Fibroblast of skin of left quadriceps (primary cell): Measurements from ENCODE around the gene ITPKC.
A peak's percentile ranks its signal among the peaks of the same experiment; 100 is the strongest.

Experiments used
- DNase-seq, 2 experiments: peaks; one replicate each; pipeline ENCODE4 v3.0.0-alpha.2; 2013; ENCODE audit warnings: low read depth in 2 of 2

ITPKC gene

DNA sequence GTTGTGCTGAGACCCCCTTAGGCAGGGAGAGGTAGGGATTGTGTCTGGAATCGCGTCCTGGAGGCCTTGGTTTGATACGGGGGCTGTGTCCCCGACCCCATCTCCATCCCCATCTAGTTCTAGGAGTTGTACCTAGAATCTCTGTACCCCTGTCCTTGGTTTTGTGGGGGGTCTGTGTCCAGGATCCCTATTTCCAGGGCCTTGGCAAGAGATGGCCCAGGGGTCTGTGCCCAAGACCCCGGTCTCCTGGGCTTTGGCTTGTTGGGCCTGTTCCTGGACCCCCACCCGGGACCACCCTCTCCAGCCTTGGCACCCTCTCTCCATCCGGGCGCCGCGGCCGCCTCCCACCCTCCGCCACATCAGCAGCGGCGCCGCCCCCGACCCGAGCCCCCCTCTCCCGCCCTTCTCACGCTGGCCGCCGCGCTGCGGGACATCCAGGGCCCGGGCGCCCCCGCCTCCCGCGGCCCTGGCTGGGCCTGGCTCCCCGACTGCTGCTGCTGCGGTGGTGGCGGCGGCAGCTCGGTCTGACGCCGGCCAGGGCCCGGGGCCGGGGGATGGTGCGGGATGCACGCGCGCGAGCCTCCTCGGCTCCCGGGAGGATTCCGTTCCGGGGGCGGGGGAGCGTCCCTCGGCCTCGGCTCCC is 26.7 kb upstream of the ITPKC start, which contains the start of gene NUMBL:
TSS of gene NUMBL (minus strand) at position 602 of the 643 bp plus-strand sequence. CDS start at position 434, 168 bp downstream.
- DNase-seq, result no peak

DNA sequence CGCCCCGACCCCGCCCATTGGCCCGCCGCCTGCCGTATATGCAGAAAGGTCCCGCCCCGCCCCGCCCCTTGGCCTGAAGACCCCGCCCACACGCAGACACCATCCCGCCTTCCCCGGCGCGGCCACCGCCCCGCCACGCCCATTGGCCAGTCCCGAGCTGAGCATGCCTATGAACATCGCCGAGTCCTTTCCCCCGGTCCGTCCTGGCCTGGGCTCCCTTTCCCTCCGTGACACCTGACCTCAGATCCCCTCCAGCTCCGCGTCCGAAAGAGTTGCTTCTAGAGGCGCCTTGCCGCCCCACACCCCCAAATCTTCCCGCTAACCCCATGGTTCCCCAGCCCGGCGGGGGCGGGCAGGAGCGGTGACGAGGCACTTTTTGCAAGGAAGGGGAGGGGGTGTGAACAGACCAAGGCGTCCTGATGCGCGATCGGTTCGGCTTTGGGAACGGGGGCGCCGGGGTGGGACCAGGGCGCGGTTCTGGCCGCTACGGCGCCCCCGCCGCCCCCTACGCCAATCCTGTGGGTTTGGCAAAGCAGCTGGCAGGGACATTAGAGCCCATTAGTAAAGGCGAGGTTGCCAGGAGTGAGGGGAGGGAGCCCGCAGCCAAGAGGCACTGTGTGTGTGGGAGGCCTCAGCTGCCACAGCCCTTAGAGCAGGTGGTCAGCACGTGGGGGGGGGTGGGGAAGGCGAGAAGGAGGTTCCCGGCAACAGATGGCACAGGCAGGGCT is 26.1 kb upstream of the ITPKC start:
- DNase-seq, result peak; percentile 82 to 83

- DNase-seq, result no peak
Observed at GRCh38 chr19:40691421-40692211, 25.3 kb upstream of the ITPKC start.

DNA sequence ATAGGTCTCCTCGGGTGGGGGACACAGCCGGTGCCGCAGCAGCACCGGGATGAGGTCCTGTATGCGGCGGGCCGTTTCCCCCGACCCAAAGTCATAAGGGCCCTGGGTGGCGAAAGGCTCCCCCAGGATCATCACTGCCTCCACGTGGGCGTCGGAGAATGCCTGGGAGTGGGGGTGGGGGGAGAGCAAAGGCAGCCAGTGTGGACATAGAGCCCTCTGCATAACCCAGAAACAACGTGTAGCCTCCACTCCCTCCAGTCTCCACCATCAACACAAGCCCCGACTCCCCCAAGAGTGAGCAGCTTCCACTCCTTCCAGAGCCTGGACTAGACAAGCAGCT is 24.7 kb upstream of the ITPKC start:
- no peak for DNase-seq

DNA sequence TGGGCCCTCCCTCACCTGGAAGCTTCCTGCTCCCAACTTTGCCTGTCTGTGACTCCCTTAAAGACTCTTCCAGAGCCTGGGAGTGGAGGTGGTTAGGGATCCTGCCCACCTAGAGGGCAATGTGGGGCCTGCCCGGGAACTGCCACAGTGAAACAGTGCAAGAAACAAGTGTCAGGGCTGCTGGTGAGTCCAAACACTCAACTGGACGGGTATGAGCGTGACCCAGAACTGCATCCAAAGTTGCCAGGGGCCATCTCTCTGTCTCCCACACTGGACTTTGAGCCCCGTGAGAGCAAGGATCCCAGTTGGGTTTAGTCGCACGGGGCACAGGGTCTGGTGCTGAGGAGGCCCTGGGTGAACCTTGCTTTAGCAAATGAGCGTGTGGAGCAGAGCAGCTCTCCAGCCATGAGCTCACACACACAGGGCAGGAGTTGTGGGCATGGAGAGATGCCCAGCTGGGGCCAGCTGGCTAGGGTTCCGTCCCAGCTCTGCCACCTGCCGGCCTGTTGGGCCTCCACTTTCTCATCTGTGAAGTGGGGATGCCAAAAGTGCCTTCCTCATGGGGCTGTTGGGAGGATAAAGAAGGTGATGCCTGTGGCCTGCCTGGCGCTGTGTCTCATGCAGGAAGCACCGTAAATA is 23.6 kb upstream of the ITPKC start:
- no peak for DNase-seq

GRCh38 chr19:40693896-40694295 is 23.0 kb upstream of the ITPKC start:
- DNase-seq, result no peak

- no peak for DNase-seq
Observed at GRCh38 chr19:40695881-40696280, 21.0 kb upstream of the ITPKC start.

- no peak for DNase-seq
Observed at GRCh38 chr19:40697007-40697406, 19.9 kb upstream of the ITPKC start.

GRCh38 chr19:40700083-40700482 is 16.8 kb upstream of the ITPKC start:
- no peak for DNase-seq

- DNase-seq, result no peak
Observed at GRCh38 chr19:40701758-40702157, 15.2 kb upstream of the ITPKC start.

DNA sequence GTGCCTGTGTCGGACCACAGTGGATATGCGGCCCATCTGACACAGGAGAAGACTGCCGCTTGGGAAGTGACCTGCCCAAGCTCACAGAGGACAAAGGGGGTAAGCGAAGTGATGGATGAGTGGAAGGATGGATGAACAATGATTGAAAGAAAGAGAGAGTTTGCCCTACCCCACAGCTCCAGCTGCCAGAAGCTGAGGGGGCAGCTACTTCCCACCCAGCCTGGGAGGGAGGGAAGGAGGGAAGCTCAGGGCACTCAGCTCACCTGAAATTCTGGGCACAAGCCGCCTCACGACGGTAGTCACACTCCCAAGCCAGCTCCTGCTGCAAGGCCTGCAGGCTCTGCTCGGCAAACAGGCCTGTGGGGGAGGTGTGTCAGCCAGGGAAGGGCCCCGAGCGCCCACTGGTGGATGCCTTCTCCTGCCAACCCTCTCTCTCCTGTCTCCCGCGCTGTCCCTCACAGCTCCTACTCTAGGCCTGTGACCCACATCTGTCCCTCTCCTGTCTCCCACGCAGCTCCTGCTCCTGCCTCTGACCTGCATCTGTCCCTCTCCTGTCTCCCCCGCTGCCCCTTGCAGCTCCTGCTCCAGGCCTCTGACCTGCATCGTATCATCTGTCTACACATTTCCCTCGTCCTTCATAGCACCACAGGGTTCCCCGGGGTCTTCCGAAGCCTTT is 14.4 kb upstream of the ITPKC start:
- DNase-seq, result no peak

DNA sequence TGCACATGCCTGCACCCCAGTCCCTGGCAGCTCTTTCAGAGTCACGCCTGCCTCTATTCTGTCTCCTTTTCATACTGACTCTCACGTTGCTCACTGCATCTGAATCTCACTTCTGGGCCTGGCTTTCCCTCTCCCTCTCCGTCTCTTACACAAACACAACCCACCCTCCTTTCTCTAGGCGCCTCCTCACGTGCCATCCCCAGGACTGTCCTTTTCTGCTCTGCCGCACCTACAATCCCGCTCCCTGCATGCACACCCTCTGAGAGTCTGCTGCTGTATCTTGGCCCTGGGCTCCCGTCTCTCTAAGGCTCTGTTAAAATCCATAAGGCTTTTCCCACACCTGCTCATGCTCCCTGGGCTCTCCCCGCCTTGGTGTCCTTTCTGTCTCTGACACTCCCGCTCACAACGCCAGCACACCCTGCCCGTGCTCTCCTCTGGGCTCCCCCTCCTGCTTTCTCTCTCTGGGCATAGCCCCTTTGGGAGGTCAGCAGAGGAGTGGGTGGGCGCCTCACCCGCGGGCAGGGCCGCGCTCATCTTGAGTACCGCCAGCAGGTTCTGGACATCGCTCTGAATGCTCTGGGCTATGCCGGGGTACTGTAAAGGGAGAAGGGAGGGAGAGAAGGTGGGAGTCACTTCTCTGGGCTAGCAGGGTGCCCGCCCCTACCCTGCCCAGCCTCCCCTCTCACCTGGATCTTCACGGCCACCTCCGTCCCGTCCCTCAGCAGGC is 13.7 kb upstream of the ITPKC start:
- DNase-seq, result no peak

- DNase-seq, result no peak
Observed at GRCh38 chr19:40704491-40705361, 12.2 kb upstream of the ITPKC start.

DNA sequence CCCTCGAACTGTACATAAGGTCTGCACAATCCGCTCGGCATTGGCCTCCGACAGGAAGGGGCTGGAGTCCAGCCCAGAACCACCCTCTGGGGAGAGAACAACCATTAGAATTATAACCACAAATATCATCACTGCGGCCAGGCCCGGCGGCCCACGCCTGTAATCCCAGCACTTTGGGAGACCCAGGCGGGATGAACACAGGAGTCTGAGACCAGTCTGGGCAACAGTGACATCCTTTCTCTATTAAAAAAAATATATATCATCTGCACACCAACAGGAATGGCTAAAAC is 11.6 kb upstream of the ITPKC start:
- DNase-seq, result no peak

GRCh38 chr19:40705950-40706619 is 10.8 kb upstream of the ITPKC start:
- no peak for DNase-seq

DNA sequence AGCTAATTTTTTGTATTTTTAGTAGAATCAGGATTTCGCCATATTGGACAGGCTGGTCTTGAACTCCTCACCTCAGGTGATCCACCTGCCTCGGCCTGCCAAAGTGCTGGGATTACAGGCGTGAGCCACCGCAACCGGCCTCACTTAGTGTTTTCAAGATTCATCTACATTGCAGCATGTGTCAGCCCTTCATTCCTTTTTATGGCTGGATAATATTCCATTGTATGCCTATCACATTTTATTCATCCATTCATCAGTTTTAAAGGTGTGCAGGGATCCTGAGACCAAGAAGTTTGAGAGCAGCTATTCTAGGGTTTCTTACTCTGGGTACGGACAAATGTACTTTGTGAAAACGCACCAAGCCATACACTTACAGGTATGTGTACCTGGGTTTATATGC is 9.3 kb upstream of the ITPKC start:
- no peak for DNase-seq

GRCh38 chr19:40709817-40710216 is 7.1 kb upstream of the ITPKC start:
- no peak for DNase-seq

- DNase-seq, result no peak
Observed at GRCh38 chr19:40713939-40714338, 3.0 kb upstream of the ITPKC start.

- DNase-seq, result peak; percentile 89 to 91
Observed at GRCh38 chr19:40714441-40715299, 2.2 kb upstream of the ITPKC start.
